NT2/D1 (cell line): Measurements from ENCODE around the gene RASL10B.
"Not testable (repeated sequence)": the region's sequence is repeated elsewhere in the genome, so short reads cannot be mapped to it uniquely, and the experiment has no call there.

Experiments used
- DNase-seq: peaks from one replicate; pipeline ENCODE4 v3.0.0-alpha.2; 2011; ENCODE audit warnings: low read depth, low spot score
- H3K27me3 ChIP-seq: 2 replicates; pipeline ENCODE4 v1.6.0; 2011; ENCODE audit warnings: mild to moderate bottlenecking; ENCODE audit not compliant: insufficient read length, insufficient read depth
- H3K36me3 ChIP-seq: 2 replicates; pipeline ENCODE4 v1.6.1; 2011; ENCODE audit warnings: mild to moderate bottlenecking, low read length, mixed read lengths; ENCODE audit not compliant: insufficient read depth, insufficient read length
- H3K4me1 ChIP-seq: 2 replicates; pipeline ENCODE4 v1.5.1; 2011; ENCODE audit not compliant: insufficient read depth, insufficient read length
- H3K4me3 ChIP-seq: 2 replicates; pipeline ENCODE4 v1.5.1; 2011; ENCODE audit warnings: low read depth; ENCODE audit not compliant: insufficient read length
- H3K9ac ChIP-seq: 2 replicates; pipeline ENCODE4 v1.6.0; 2011; ENCODE audit warnings: low read depth; ENCODE audit not compliant: insufficient read length
- H3K9me3 ChIP-seq: 2 replicates; pipeline ENCODE4 v1.5.1; 2011; ENCODE audit warnings: mild to moderate bottlenecking, low read length; ENCODE audit not compliant: insufficient read depth
- SUZ12 ChIP-seq: IDR thresholded peaks from 2 replicates; pipeline ENCODE4 v1.6.1; 2011; ENCODE audit not compliant: insufficient read length, insufficient read depth; ENCODE audit errors: extremely low read depth
- YY1 ChIP-seq: IDR thresholded peaks from 2 replicates; pipeline ENCODE4 v1.6.1; 2011; ENCODE audit not compliant: insufficient read length, insufficient read depth
- ZNF274 ChIP-seq: IDR thresholded peaks from 2 replicates; pipeline ENCODE4 v1.6.1; 2011; ENCODE audit warnings: mild to moderate bottlenecking, low read depth, low read length

Gene RASL10B

GRCh38 chr17:35698800-35699199 is 32.6 kb upstream of the RASL10B start:
- no peak overlapping the region for H3K9ac ChIP-seq
- peaks cover 2% of the 10 kb centered on the region for H3K4me1 ChIP-seq
- no peaks in the 10 kb centered on the region for H3K27me3 ChIP-seq
- no peak overlapping the region for H3K4me3 ChIP-seq
- peaks cover 52% of the 10 kb centered on the region for H3K36me3 ChIP-seq
- no peaks in the 10 kb centered on the region for H3K9me3 ChIP-seq
- TF ChIP-seq ZNF274 (no peak), YY1 (no peak), SUZ12 (no peak)
- DNase-seq: no peak

- peaks cover 2% of the 10 kb centered on the region for H3K4me1 ChIP-seq
- H3K4me3 ChIP-seq: no peak overlapping the region
- no peaks in the 10 kb centered on the region for H3K27me3 ChIP-seq
- H3K9me3 ChIP-seq: no peaks in the 10 kb centered on the region
- no peak for DNase-seq
- H3K36me3 ChIP-seq: peaks cover 46% of the 10 kb centered on the region
- no peak for TF ChIP-seq YY1
- TF ChIP-seq ZNF274: no peak
- TF ChIP-seq SUZ12: no peak
- H3K9ac ChIP-seq: no peak overlapping the region
These were observed 31.3 kb upstream of the RASL10B start for GRCh38 chr17:35700150-35700549.

- no peak overlapping the region for H3K4me3 ChIP-seq
- peaks cover 45% of the 10 kb centered on the region for H3K36me3 ChIP-seq
- H3K9me3 ChIP-seq: no peaks in the 10 kb centered on the region
- no peak for TF ChIP-seq YY1
- TF ChIP-seq SUZ12: no peak
- no peak for TF ChIP-seq ZNF274
- no peaks in the 10 kb centered on the region for H3K4me1 ChIP-seq
- no peaks in the 10 kb centered on the region for H3K27me3 ChIP-seq
- H3K9ac ChIP-seq: no peak overlapping the region
- no peak for DNase-seq
These were observed 29.9 kb upstream of the RASL10B start for GRCh38 chr17:35701491-35701890.

- H3K9ac ChIP-seq, H3K4me1 ChIP-seq, H3K9me3 ChIP-seq, H3K4me3 ChIP-seq, DNase-seq, H3K27me3 ChIP-seq: not testable (repeated sequence)
- H3K36me3 ChIP-seq: peaks cover 43% of the 10 kb centered on the region
These were observed 28.1 kb upstream of the RASL10B start for GRCh38 chr17:35703308-35703707.

- TF ChIP-seq SUZ12 (no peak), YY1 (no peak), ZNF274 (no peak)
- Histone ChIP-seq H3K4me3 (no peak overlapping the region), H3K4me1 (no peaks in the 10 kb centered on the region), H3K36me3 (peaks cover 41% of the 10 kb centered on the region), H3K27me3 (no peaks in the 10 kb centered on the region), H3K9me3 (no peaks in the 10 kb centered on the region), H3K9ac (no peak overlapping the region)
- DNase-seq: no peak
These were observed 26.2 kb upstream of the RASL10B start for GRCh38 chr17:35705230-35705629.

GRCh38 chr17:35705705-35706104 is 25.7 kb upstream of the RASL10B start:
- Histone ChIP-seq H3K4me3 (no peak overlapping the region), H3K27me3 (no peaks in the 10 kb centered on the region), H3K9me3 (peaks cover 4% of the 10 kb centered on the region; the same call in 1 of the 2 replicates), H3K36me3 (peaks cover 43% of the 10 kb centered on the region), H3K4me1 (no peaks in the 10 kb centered on the region), H3K9ac (no peak overlapping the region)
- TF ChIP-seq ZNF274: no peak
- no peak for TF ChIP-seq SUZ12
- no peak for TF ChIP-seq YY1
- DNase-seq: no peak

- Histone ChIP-seq H3K9ac (no peak overlapping the region), H3K36me3 (peaks cover 41% of the 10 kb centered on the region), H3K27me3 (no peaks in the 10 kb centered on the region), H3K4me3 (no peak overlapping the region), H3K9me3 (peaks cover 5% of the 10 kb centered on the region; the same call in 1 of the 2 replicates), H3K4me1 (peaks cover 2% of the 10 kb centered on the region)
- no peak for DNase-seq
- TF ChIP-seq SUZ12 (no peak), ZNF274 (no peak), YY1 (no peak)
These were observed 23.3 kb upstream of the RASL10B start for GRCh38 chr17:35708149-35708548.

- H3K9me3 ChIP-seq: peaks cover 5% of the 10 kb centered on the region; the same call in 1 of the 2 replicates
- no peak overlapping the region for H3K9ac ChIP-seq
- TF ChIP-seq ZNF274: no peak
- no peak for TF ChIP-seq YY1
- no peaks in the 10 kb centered on the region for H3K27me3 ChIP-seq
- no peak overlapping the region for H3K4me3 ChIP-seq
- DNase-seq: no peak
- peaks cover 47% of the 10 kb centered on the region for H3K36me3 ChIP-seq
- H3K4me1 ChIP-seq: peaks cover 4% of the 10 kb centered on the region
These were observed 22.5 kb upstream of the RASL10B start for GRCh38 chr17:35708951-35709350.
